Suppressor macrophage treated with lipopolysaccharide for 4 hours (primary cell): ENCODE measurements around the gene ANKS1B.

ENCODE experiments used
- DNase-seq: peaks from one replicate; pipeline ENCODE4 v3.0.0-alpha.2; 2020

ANKS1B gene

GRCh38 chr12:98903875-98904274 is 1080.9 kb downstream of the ANKS1B start:
- DNase-seq, result no peak

- no peak for DNase-seq
These were observed 1083.5 kb downstream of the ANKS1B start for GRCh38 chr12:98901189-98901588.

GRCh38 chr12:98896938-98897337 is 1087.8 kb downstream of the ANKS1B start:
- DNase-seq, result no peak

GRCh38 chr12:98895086-98895651 is 1089.6 kb downstream of the ANKS1B start:
- no peak for DNase-seq

- no peak for DNase-seq
These were observed 1090.2 kb downstream of the ANKS1B start for GRCh38 chr12:98894412-98895085.

GRCh38 chr12:98893675-98894411 is 1090.9 kb downstream of the ANKS1B start:
- DNase-seq, result no peak

- DNase-seq, result no peak
These were observed 1091.5 kb downstream of the ANKS1B start for GRCh38 chr12:98893126-98893674.

GRCh38 chr12:98885778-98886177 is 1099.0 kb downstream of the ANKS1B start:
- no peak for DNase-seq

- no peak for DNase-seq
These were observed 1101.5 kb downstream of the ANKS1B start for GRCh38 chr12:98883231-98883630.

GRCh38 chr12:98882526-98882925 is 1102.2 kb downstream of the ANKS1B start:
- no peak for DNase-seq

- no peak for DNase-seq
These were observed 1111.0 kb downstream of the ANKS1B start for GRCh38 chr12:98873776-98874175.

GRCh38 chr12:98870504-98870903 is 1114.2 kb downstream of the ANKS1B start:
- DNase-seq, result no peak

GRCh38 chr12:98869886-98870503 is 1114.7 kb downstream of the ANKS1B start:
- DNase-seq, result no peak

GRCh38 chr12:98868538-98868937 is 1116.2 kb downstream of the ANKS1B start:
- no peak for DNase-seq

- no peak for DNase-seq
These were observed 1116.7 kb downstream of the ANKS1B start for GRCh38 chr12:98868076-98868475.

- no peak for DNase-seq
These were observed 1120.4 kb downstream of the ANKS1B start for GRCh38 chr12:98864363-98864762.

- DNase-seq, result no peak
These were observed 1121.6 kb downstream of the ANKS1B start for GRCh38 chr12:98863167-98863566.

GRCh38 chr12:98861251-98861650 is 1123.5 kb downstream of the ANKS1B start:
- no peak for DNase-seq

- peak; percentile 2 for DNase-seq
These were observed 1127.7 kb downstream of the ANKS1B start for GRCh38 chr12:98856897-98857540.

GRCh38 chr12:98852181-98852580 is 1132.6 kb downstream of the ANKS1B start:
- DNase-seq, result no peak

GRCh38 chr12:98847242-98847641 is 1137.5 kb downstream of the ANKS1B start:
- DNase-seq, result no peak

GRCh38 chr12:98845957-98846356 is 1138.8 kb downstream of the ANKS1B start:
- no peak for DNase-seq

GRCh38 chr12:98840325-98840724 is 1144.4 kb downstream of the ANKS1B start:
- DNase-seq, result no peak
